ENCODE measurements around the gene ADPRHL1. TPM values are rescaled to one million over a fixed set of nuclear protein-coding genes. Genes with fewer than 3 reads are reported as not detected.
A peak's percentile ranks its signal among the peaks of the same experiment; 100 is the strongest.
"Not testable (repeated sequence)": the region's sequence is repeated elsewhere in the genome, so short reads cannot be mapped to it uniquely, and the experiment has no call there.

ADPRHL1 gene
- total RNA-seq, 2 donors from 2014 or later, result 241 to 245 TPM

GRCh38 chr13:113368353-113368752 lies 84.9 kb downstream of the ADPRHL1 start:
- ATAC-seq; intact Hi-C loops (cut with DNase I); DNase-seq: not testable (repeated sequence)

GRCh38 chr13:113367771-113368170 lies 85.5 kb downstream of the ADPRHL1 start:
- intact Hi-C loops (cut with DNase I), result no loop called here
- no peak for ATAC-seq
- DNase-seq, result no peak

- intact Hi-C loops (cut with DNase I), result no loop called here
- DNase-seq, result no peak
- ATAC-seq, result no peak
These were observed 86.2 kb downstream of the ADPRHL1 start for GRCh38 chr13:113367020-113367560.

GRCh38 chr13:113365971-113366588 lies 87.2 kb downstream of the ADPRHL1 start:
- DNase-seq (no peak), ATAC-seq (no peak)
- intact Hi-C loops (cut with DNase I), result no loop called here

GRCh38 chr13:113365583-113365970 lies 87.7 kb downstream of the ADPRHL1 start:
- DNase-seq, result no peak
- ATAC-seq, result no peak
- intact Hi-C loops (cut with DNase I), result no loop called here

- intact Hi-C loops (cut with DNase I), result no loop called here
- ATAC-seq, result peak; percentile 16 to 35
- DNase-seq, result peak; percentile 33
These were observed 88.2 kb downstream of the ADPRHL1 start for GRCh38 chr13:113364901-113365582.

GRCh38 chr13:113364311-113364889 lies 88.9 kb downstream of the ADPRHL1 start:
- ATAC-seq (peak; percentile 17 to 42), DNase-seq (peak; percentile 38)
- intact Hi-C loops (cut with DNase I), result no loop called here

- ATAC-seq (no peak), DNase-seq (no peak)
- intact Hi-C loops (cut with DNase I), result no loop called here
These were observed 91.9 kb downstream of the ADPRHL1 start for GRCh38 chr13:113361406-113361805.

GRCh38 chr13:113360446-113360845 lies 92.8 kb downstream of the ADPRHL1 start:
- DNase-seq (no peak), ATAC-seq (no peak)
- intact Hi-C loops (cut with DNase I), result no loop called here

- ATAC-seq (no peak), DNase-seq (no peak)
- intact Hi-C loops (cut with DNase I), result no loop called here
These were observed 93.7 kb downstream of the ADPRHL1 start for GRCh38 chr13:113359571-113359970.

- intact Hi-C loops (cut with DNase I), result no loop called here
- DNase-seq (no peak), ATAC-seq (no peak)
These were observed 94.6 kb downstream of the ADPRHL1 start for GRCh38 chr13:113358653-113359190.

GRCh38 chr13:113357529-113357928 lies 95.8 kb downstream of the ADPRHL1 start:
- ATAC-seq (no peak), DNase-seq (no peak)
- intact Hi-C loops (cut with DNase I), result no loop called here

GRCh38 chr13:113356596-113356995 lies 96.7 kb downstream of the ADPRHL1 start:
- no peak for ATAC-seq
- intact Hi-C loops (cut with DNase I), result no loop called here
- no peak for DNase-seq

- DNase-seq (no peak), ATAC-seq (no peak)
- intact Hi-C loops (cut with DNase I), result no loop called here
These were observed 97.7 kb downstream of the ADPRHL1 start for GRCh38 chr13:113355621-113356020.

GRCh38 chr13:113354831-113355610 lies 98.3 kb downstream of the ADPRHL1 start:
- ATAC-seq (no peak), DNase-seq (no peak)
- intact Hi-C loops (cut with DNase I), result no loop called here

- intact Hi-C loops (cut with DNase I), result no loop called here
- ATAC-seq (no peak), DNase-seq (no peak)
These were observed 100.0 kb downstream of the ADPRHL1 start for GRCh38 chr13:113353254-113353653.

GRCh38 chr13:113351514-113352026 lies 101.7 kb downstream of the ADPRHL1 start:
- DNase-seq, result no peak
- ATAC-seq, result peak; percentile 77 to 85
- intact Hi-C loops (cut with DNase I), result no loop called here

GRCh38 chr13:113350938-113351335 lies 102.4 kb downstream of the ADPRHL1 start:
- intact Hi-C loops (cut with DNase I), result no loop called here
- DNase-seq (no peak), ATAC-seq (no peak)

Data from left cardiac atrium (tissue), 4 donors.